G401 (cell line): ENCODE results near the gene CAVIN4. TPM values are rescaled to one million over a fixed set of nuclear protein-coding genes. Genes with fewer than 3 reads are reported as not detected.

ENCODE experiments used
- total RNA-seq: library from RNA; depleted of rRNA; stranded (reverse); fragments of >200 nt; shearing (Covaris generic); gene quantifications from 2 replicates; pipeline ENCODE4 v1.2.3, GENCODE V29; 2014; rRNA removed

Gene CAVIN4
- total RNA-seq, 1 experiment from 2014 or later: 0.68 TPM

Other genes with a start within 250 kb of the CAVIN4 start
- gene TEX10, start 225.1 kb upstream of the CAVIN4 start, total RNA-seq: 81.3 and 87.3 TPM in 2 replicates
- gene MSANTD3, start 150.9 kb upstream of the CAVIN4 start, total RNA-seq: 50.8 and 63.5 TPM in 2 replicates
- 11.8 and 24.6 TPM in 2 replicates for gene TMEFF1, start 104.9 kb upstream of the CAVIN4 start, total RNA-seq